Neural cell (in vitro differentiated cells): ENCODE measurements around the gene ERP27. TPM values are rescaled to one million over a fixed set of nuclear protein-coding genes. Genes with fewer than 3 reads are reported as not detected.

Source experiments
- H2AFZ ChIP-seq: fragments of 200-600, 300-800 bp; sonication (generic), shearing (Covaris generic); 2 replicates; pipeline ENCODE4 v1.6.0; 2014; ENCODE audit warnings: low read depth, mild to moderate bottlenecking, antibody characterized with exemption, low read length, moderate library complexity
- H3F3A ChIP-seq: fragments of 200-600 bp; shearing (Covaris generic); 2 replicates; pipeline ENCODE4 v1.6.1; 2016; ENCODE audit warnings: mild to moderate bottlenecking, moderate library complexity, mixed read lengths, antibody characterized with exemption, low read length; ENCODE audit not compliant: insufficient read depth, poor library complexity, severe bottlenecking
- H3K27ac ChIP-seq: fragments of 200-600, 300-800 bp; sonication (generic), shearing (Covaris generic); 2 replicates; pipeline ENCODE4 v1.5.1; 2014; ENCODE audit warnings: mild to moderate bottlenecking, low read length, moderate library complexity
- H3K27me3 ChIP-seq: fragments of 300-800, 200-600 bp; sonication (generic), shearing (Covaris generic); 2 replicates; pipeline ENCODE4 v1.6.0; 2014; ENCODE audit warnings: mild to moderate bottlenecking, low read depth, low read length, moderate library complexity; ENCODE audit not compliant: insufficient read depth
- H3K36me3 ChIP-seq: fragments of 300-800, 200-600 bp; sonication (generic), shearing (Covaris generic); 2 replicates; pipeline ENCODE4 v1.5.1; 2014; ENCODE audit warnings: mild to moderate bottlenecking, antibody characterized with exemption, low read length, moderate library complexity; ENCODE audit not compliant: insufficient read depth
- H3K4me2 ChIP-seq: fragments of 300-800, 200-600 bp; sonication (generic), shearing (Covaris generic); 2 replicates; pipeline ENCODE4 v1.6.0; 2014; ENCODE audit warnings: mild to moderate bottlenecking, low read length
- H3K4me3 ChIP-seq: fragments of 300-800, 200-600 bp; sonication (generic), shearing (Covaris generic); 2 replicates; pipeline ENCODE4 v1.5.1; 2014; ENCODE audit warnings: mild to moderate bottlenecking, low read length, moderate library complexity
- H3K79me2 ChIP-seq: fragments of 200-600 bp; shearing (Covaris generic); replicated peaks from 2 replicates; pipeline ENCODE4 v1.6.0; 2014; ENCODE audit warnings: mild to moderate bottlenecking, low read length, moderate library complexity; ENCODE audit not compliant: insufficient read depth
- H3K9ac ChIP-seq: fragments of 300-800, 200-600 bp; sonication (generic), shearing (Covaris generic); 2 replicates; pipeline ENCODE4 v1.6.1; 2016; ENCODE audit warnings: mild to moderate bottlenecking, low read length, mixed read lengths
- H3K9me2 ChIP-seq: fragments of 200-600 bp; shearing (Covaris generic); 2 replicates; pipeline ENCODE4 v1.6.1; 2016; ENCODE audit warnings: mild to moderate bottlenecking, low read length, mixed read lengths; ENCODE audit not compliant: insufficient read depth
- H3K9me3 ChIP-seq: fragments of 200-600, 300-800 bp; sonication (generic), shearing (Covaris generic); 2 replicates; pipeline ENCODE4 v1.6.1; 2016; ENCODE audit warnings: mild to moderate bottlenecking, mixed run types, low read length, moderate library complexity, mixed read lengths
- H4K20me1 ChIP-seq: fragments of 200-600 bp; shearing (Covaris generic); 2 replicates; pipeline ENCODE4 v1.6.1; 2016; ENCODE audit warnings: mild to moderate bottlenecking, mixed run types; ENCODE audit not compliant: insufficient read depth
- EP300 ChIP-seq: fragments of 450-650 bp; conservative IDR thresholded peaks from 2 replicates; pipeline ENCODE4 v1.6.1; 2014; ENCODE audit warnings: antibody characterized with exemption, mild to moderate bottlenecking, moderate library complexity; ENCODE audit not compliant: poor library complexity, severe bottlenecking
- EZH2 ChIP-seq: fragments of 200-600, 300-800 bp; shearing (Covaris generic), sonication (generic); IDR thresholded peaks from 2 replicates; pipeline ENCODE4 v1.6.1; 2014; ENCODE audit warnings: antibody characterized with exemption, low read length, borderline replicate concordance, mild to moderate bottlenecking; ENCODE audit not compliant: insufficient read depth, poor library complexity, severe bottlenecking
- MXI1 ChIP-seq: fragments of 450-650 bp; conservative IDR thresholded peaks from 2 replicates; pipeline ENCODE4 v1.6.1; 2014; ENCODE audit warnings: antibody characterized with exemption, mild to moderate bottlenecking; ENCODE audit not compliant: poor library complexity, severe bottlenecking
- POLR2AphosphoS5 ChIP-seq: IDR thresholded peaks from 2 replicates; pipeline ENCODE4 v1.6.1; 2012
- RAD21 ChIP-seq: fragments of 450-650 bp; conservative IDR thresholded peaks from 2 replicates; pipeline ENCODE4 v1.6.1; 2014; ENCODE audit warnings: antibody characterized with exemption, mild to moderate bottlenecking, moderate library complexity
- SMC3 ChIP-seq: fragments of 450-650 bp; conservative IDR thresholded peaks from 2 replicates; pipeline ENCODE4 v1.6.1; 2014; ENCODE audit warnings: antibody characterized with exemption, mild to moderate bottlenecking, moderate library complexity; ENCODE audit not compliant: poor library complexity
- TAF1 ChIP-seq: IDR thresholded peaks from 2 replicates; pipeline ENCODE4 v1.6.1; 2012; ENCODE audit warnings: low read depth
- polyA plus RNA-seq: library from polyadenylated mRNA; depleted of rRNA; stranded (reverse); fragments of >200 nt; gene quantifications from 2 replicates; pipeline ENCODE4 v1.2.3, GENCODE V29; 2014
- TF ChIP-seq, protein P1 (sequence below): fragments of 450-650 bp; IDR thresholded peaks from 2 replicates; pipeline ENCODE4 v1.5.1; 2014; ENCODE audit warnings: antibody characterized with exemption, mild to moderate bottlenecking, moderate library complexity; ENCODE audit not compliant: poor library complexity, severe bottlenecking
- TF ChIP-seq, protein P2 (sequence below): IDR thresholded peaks from 2 replicates; pipeline ENCODE4 v1.6.1; 2012; ENCODE audit warnings: borderline replicate concordance

ERP27 gene
- polyA plus RNA-seq, 1 donor from 2014 or later: not detected

DNA sequence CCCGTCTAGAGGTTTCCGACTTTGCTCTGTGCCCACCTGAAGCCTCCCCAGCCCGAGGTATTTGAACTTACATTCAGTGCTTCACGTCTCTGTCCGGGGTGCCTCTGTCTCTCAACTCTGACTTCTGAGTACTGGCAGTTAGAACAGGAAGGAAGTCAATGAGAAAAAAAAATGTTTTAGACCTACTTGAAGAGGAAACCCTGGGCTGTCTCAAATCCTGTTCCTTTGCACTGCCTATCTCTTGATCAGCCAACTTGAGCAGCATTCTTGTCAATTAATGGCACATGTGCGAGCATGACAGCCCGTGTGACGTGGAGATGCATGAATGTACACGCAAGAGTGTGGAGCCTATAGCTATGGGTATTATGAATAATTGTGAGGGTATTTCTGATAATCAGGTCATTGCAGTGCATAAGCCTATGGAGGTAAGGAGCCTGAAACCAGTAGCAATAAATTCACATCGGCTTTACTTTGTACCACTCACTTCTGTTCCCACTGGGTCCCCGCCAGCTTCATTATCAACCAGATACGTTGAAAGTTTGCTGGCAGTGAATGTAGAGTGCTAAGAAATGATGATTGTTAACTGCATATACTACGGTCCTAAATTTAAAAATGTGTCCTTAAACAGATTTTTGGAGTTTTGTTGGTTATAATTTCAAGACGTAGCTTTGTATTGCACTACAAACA is 23.3 kb upstream of the ERP27 start, which contains the start of gene ARHGDIB:
Gene ARHGDIB (minus strand): TSS at position 136 of the 687 bp plus-strand sequence. CDS start 10,889 bp downstream, outside the sequence.
- H3K27ac ChIP-seq: no peak within 1 kb of the TSS
- H4K20me1 ChIP-seq: no peaks in the 10 kb centered on the region
- no peaks in the 10 kb centered on the region for H3K79me2 ChIP-seq
- H3K27me3 ChIP-seq: no peaks in the 10 kb centered on the region
- no peaks in the 10 kb centered on the region for H3K9me3 ChIP-seq
- no peak within 1 kb of the TSS for H3K9ac ChIP-seq
- H3K4me2 ChIP-seq: no peak within 1 kb of the TSS
- H3K36me3 ChIP-seq: no peaks in the 10 kb centered on the region
- H3F3A ChIP-seq: no peaks in the 10 kb centered on the region
- no peaks in the 10 kb centered on the region for H3K9me2 ChIP-seq
- no peak within 1 kb of the TSS for H2AFZ ChIP-seq
- no peak within 1 kb of the TSS for H3K4me3 ChIP-seq
- no peak for TF ChIP-seq EZH2
- TF ChIP-seq, protein P1, sequence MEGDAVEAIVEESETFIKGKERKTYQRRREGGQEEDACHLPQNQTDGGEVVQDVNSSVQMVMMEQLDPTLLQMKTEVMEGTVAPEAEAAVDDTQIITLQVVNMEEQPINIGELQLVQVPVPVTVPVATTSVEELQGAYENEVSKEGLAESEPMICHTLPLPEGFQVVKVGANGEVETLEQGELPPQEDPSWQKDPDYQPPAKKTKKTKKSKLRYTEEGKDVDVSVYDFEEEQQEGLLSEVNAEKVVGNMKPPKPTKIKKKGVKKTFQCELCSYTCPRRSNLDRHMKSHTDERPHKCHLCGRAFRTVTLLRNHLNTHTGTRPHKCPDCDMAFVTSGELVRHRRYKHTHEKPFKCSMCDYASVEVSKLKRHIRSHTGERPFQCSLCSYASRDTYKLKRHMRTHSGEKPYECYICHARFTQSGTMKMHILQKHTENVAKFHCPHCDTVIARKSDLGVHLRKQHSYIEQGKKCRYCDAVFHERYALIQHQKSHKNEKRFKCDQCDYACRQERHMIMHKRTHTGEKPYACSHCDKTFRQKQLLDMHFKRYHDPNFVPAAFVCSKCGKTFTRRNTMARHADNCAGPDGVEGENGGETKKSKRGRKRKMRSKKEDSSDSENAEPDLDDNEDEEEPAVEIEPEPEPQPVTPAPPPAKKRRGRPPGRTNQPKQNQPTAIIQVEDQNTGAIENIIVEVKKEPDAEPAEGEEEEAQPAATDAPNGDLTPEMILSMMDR: no peak
- TF ChIP-seq MXI1: no peak
- TF ChIP-seq SMC3: no peak
- TF ChIP-seq RAD21: no peak
- no peak for TF ChIP-seq TAF1
- TF ChIP-seq, protein P2, sequence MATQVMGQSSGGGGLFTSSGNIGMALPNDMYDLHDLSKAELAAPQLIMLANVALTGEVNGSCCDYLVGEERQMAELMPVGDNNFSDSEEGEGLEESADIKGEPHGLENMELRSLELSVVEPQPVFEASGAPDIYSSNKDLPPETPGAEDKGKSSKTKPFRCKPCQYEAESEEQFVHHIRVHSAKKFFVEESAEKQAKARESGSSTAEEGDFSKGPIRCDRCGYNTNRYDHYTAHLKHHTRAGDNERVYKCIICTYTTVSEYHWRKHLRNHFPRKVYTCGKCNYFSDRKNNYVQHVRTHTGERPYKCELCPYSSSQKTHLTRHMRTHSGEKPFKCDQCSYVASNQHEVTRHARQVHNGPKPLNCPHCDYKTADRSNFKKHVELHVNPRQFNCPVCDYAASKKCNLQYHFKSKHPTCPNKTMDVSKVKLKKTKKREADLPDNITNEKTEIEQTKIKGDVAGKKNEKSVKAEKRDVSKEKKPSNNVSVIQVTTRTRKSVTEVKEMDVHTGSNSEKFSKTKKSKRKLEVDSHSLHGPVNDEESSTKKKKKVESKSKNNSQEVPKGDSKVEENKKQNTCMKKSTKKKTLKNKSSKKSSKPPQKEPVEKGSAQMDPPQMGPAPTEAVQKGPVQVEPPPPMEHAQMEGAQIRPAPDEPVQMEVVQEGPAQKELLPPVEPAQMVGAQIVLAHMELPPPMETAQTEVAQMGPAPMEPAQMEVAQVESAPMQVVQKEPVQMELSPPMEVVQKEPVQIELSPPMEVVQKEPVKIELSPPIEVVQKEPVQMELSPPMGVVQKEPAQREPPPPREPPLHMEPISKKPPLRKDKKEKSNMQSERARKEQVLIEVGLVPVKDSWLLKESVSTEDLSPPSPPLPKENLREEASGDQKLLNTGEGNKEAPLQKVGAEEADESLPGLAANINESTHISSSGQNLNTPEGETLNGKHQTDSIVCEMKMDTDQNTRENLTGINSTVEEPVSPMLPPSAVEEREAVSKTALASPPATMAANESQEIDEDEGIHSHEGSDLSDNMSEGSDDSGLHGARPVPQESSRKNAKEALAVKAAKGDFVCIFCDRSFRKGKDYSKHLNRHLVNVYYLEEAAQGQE: no peak
- TF ChIP-seq EP300: no peak
- TF ChIP-seq POLR2AphosphoS5: no peak

DNA sequence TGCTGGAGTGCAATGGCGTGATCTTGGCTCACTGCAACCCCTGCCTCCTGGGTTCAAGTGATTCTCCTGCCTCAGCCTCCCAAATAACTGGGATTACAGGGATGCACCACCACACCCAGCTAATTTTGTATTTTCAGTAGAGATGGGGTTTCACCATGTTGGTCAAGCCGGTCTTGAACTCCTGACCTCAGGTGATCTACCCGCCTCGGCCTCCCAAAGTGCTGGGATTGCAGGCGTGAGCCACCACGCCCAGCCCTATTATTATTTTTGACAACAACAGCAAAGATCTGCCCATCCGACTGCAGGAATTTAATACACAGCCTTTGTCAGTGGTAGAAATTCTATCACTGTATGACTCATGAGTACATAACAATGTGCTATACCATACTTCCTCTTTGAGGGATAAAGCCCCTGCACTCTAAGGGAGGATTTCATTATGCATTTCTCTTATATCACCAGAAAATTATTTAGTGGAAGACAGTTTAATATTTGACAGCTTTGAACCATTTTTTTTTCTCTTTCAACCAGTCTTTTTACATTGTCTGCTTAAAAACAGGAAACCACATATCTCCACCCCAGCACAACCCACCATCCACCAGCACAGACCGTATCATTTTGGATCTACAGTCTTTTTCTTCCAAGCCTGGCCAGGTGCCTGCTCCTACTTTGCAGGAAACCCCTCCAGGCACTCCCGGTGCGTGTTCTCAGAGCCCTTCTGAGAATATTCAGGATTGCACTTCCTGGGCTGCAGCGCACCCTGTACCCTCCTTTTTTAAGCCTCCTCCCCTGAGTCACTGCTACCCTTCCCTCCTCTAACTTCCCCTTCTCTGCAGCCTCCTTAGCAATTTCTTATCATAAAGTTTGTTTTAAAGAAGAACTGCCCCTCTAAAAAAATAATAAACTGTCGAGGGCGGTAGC is 22.5 kb upstream of the ERP27 start:
- Histone ChIP-seq H3K4me3 (no peak overlapping the region), H3K9ac (no peak overlapping the region), H2AFZ (no peak overlapping the region), H4K20me1 (no peaks in the 10 kb centered on the region), H3K27me3 (no peaks in the 10 kb centered on the region), H3K36me3 (no peaks in the 10 kb centered on the region), H3K79me2 (no peaks in the 10 kb centered on the region), H3F3A (no peaks in the 10 kb centered on the region), H3K9me3 (no peaks in the 10 kb centered on the region), H3K9me2 (no peaks in the 10 kb centered on the region), H3K27ac (no peak overlapping the region), H3K4me2 (no peak overlapping the region)
- TF ChIP-seq TAF1: no peak
- TF ChIP-seq, protein P1: no peak
- no peak for TF ChIP-seq POLR2AphosphoS5
- no peak for TF ChIP-seq RAD21
- no peak for TF ChIP-seq EZH2
- TF ChIP-seq, protein P2: no peak
- no peak for TF ChIP-seq MXI1
- no peak for TF ChIP-seq SMC3
- TF ChIP-seq EP300: no peak
